T-helper 2 cell (primary cell): Measurements from ENCODE around the gene TMEM63C.
"Not testable (repeated sequence)": the region's sequence is repeated elsewhere in the genome, so short reads cannot be mapped to it uniquely, and the experiment has no call there.

ENCODE experiments used
- DNase-seq, 5 experiments: peaks; one replicate each; pipeline versions ENCODE4 v3.0.0 to v3.0.0-alpha.2; 2012 to 2022

The TMEM63C gene

GRCh38 chr14:77157740-77158139 is 23.9 kb upstream of the TMEM63C start:
- DNase-seq, result no peak

- no peak for DNase-seq
These were observed 23.3 kb upstream of the TMEM63C start for GRCh38 chr14:77158175-77158881.

- DNase-seq, result no peak
These were observed 22.7 kb upstream of the TMEM63C start for GRCh38 chr14:77158882-77159255.

GRCh38 chr14:77161011-77161410 is 20.6 kb upstream of the TMEM63C start:
- no peak for DNase-seq

- DNase-seq, result no peak
These were observed 11.6 kb upstream of the TMEM63C start for GRCh38 chr14:77170045-77170444.

GRCh38 chr14:77172916-77173315 is 8.7 kb upstream of the TMEM63C start:
- no peak for DNase-seq

- not testable (repeated sequence) for DNase-seq
These were observed 7.5 kb upstream of the TMEM63C start for GRCh38 chr14:77173911-77174617.

GRCh38 chr14:77175843-77176242 is 5.8 kb upstream of the TMEM63C start:
- DNase-seq, result no peak

GRCh38 chr14:77177702-77178101 is 3.9 kb upstream of the TMEM63C start:
- no peak for DNase-seq

GRCh38 chr14:77178656-77179055 is 2.9 kb upstream of the TMEM63C start:
- no peak for DNase-seq

- DNase-seq, result no peak
These were observed 634 bp upstream of the TMEM63C start for GRCh38 chr14:77180726-77181602.

GRCh38 chr14:77183896-77184295 is 2.3 kb downstream of the TMEM63C start:
- DNase-seq, result no peak

GRCh38 chr14:77184396-77185092 is 2.9 kb downstream of the TMEM63C start:
- DNase-seq, result no peak

GRCh38 chr14:77185093-77185465 is 3.5 kb downstream of the TMEM63C start:
- DNase-seq, result no peak

- DNase-seq, result no peak
These were observed 5.5 kb downstream of the TMEM63C start for GRCh38 chr14:77186911-77187648.

- no peak for DNase-seq
These were observed 6.0 kb downstream of the TMEM63C start for GRCh38 chr14:77187649-77188012.

- DNase-seq, result no peak
These were observed 7.9 kb downstream of the TMEM63C start for GRCh38 chr14:77189479-77189878.

GRCh38 chr14:77190977-77191376 is 9.4 kb downstream of the TMEM63C start:
- DNase-seq, result no peak

- DNase-seq, result no peak
These were observed 13.1 kb downstream of the TMEM63C start for GRCh38 chr14:77194706-77195105.

- DNase-seq, result no peak
These were observed 14.2 kb downstream of the TMEM63C start for GRCh38 chr14:77195766-77196165.

- DNase-seq, result no peak
These were observed 16.4 kb downstream of the TMEM63C start for GRCh38 chr14:77197988-77198387.

- no peak for DNase-seq
These were observed 17.0 kb downstream of the TMEM63C start for GRCh38 chr14:77198561-77198960.
